Parathyroid adenoma (tissue), 2 donors: ENCODE results near the gene ADM5.

Source experiments
- H2AFZ ChIP-seq: fragments of 300-600 bp; sonication (generic); one replicate; pipeline ENCODE4 v1.7.0; 2017; ENCODE audit warnings: antibody characterized with exemption, mild to moderate bottlenecking
- H3K27ac ChIP-seq: fragments of 300-600 bp; sonication (generic); one replicate; pipeline ENCODE4 v1.7.0; 2017
- H3K27me3 ChIP-seq: fragments of 300-600 bp; sonication (generic); one replicate; pipeline ENCODE4 v1.7.0; 2017; ENCODE audit warnings: low read length; ENCODE audit not compliant: control insufficient read depth, insufficient read depth
- H3K36me3 ChIP-seq: fragments of 300-600 bp; sonication (generic); one replicate; pipeline ENCODE4 v1.7.0; 2017; ENCODE audit warnings: low read length; ENCODE audit not compliant: control insufficient read depth, insufficient read depth
- H3K4me1 ChIP-seq: fragments of 300-600 bp; sonication (generic); one replicate; pipeline ENCODE4 v1.7.0; 2017; ENCODE audit warnings: control low read depth
- H3K4me2 ChIP-seq: fragments of 300-600 bp; sonication (generic); one replicate; pipeline ENCODE4 v1.7.0; 2017; ENCODE audit warnings: low read length
- H3K4me3 ChIP-seq: fragments of 300-600 bp; sonication (generic); one replicate; pipeline ENCODE4 v1.7.0; 2017; ENCODE audit warnings: low read depth, low read length
- H3K79me2 ChIP-seq: fragments of 300-600 bp; sonication (generic); one replicate; pipeline ENCODE4 v1.7.0; 2017; ENCODE audit warnings: control low read depth
- H3K9ac ChIP-seq: fragments of 300-600 bp; sonication (generic); one replicate; pipeline ENCODE4 v1.7.0; 2017; ENCODE audit warnings: mild to moderate bottlenecking
- H3K9me3 ChIP-seq: fragments of 300-600 bp; sonication (generic); one replicate; pipeline ENCODE4 v1.7.0; 2017; ENCODE audit warnings: low read length; ENCODE audit not compliant: control insufficient read depth
- CTCF ChIP-seq: fragments of 300-600 bp; sonication (generic); IDR thresholded peaks from one replicate; pipeline ENCODE4 v1.7.0; 2017; ENCODE audit warnings: antibody characterized with exemption, mild to moderate bottlenecking
- donor health status: primary hyperparathyroidism.

Gene ADM5

GRCh38 chr19:49704888-49705642 lies 15.7 kb downstream of the ADM5 start:
- Histone ChIP-seq H3K4me1 (no peaks in the 10 kb centered on the region), H3K36me3 (no peaks in the 10 kb centered on the region), H3K9ac (no peak overlapping the region), H3K27ac (no peak overlapping the region), H3K4me2 (no peak overlapping the region), H3K9me3 (no peaks in the 10 kb centered on the region), H3K79me2 (no peaks in the 10 kb centered on the region), H3K27me3 (no peaks in the 10 kb centered on the region), H3K4me3 (no peak overlapping the region), H2AFZ (no peak overlapping the region)
- no peak for TF ChIP-seq CTCF

GRCh38 chr19:49705919-49706318 lies 16.5 kb downstream of the ADM5 start:
- Histone ChIP-seq H2AFZ (no peak overlapping the region), H3K79me2 (no peaks in the 10 kb centered on the region), H3K36me3 (no peaks in the 10 kb centered on the region), H3K27ac (no peak overlapping the region), H3K4me1 (no peaks in the 10 kb centered on the region), H3K27me3 (no peaks in the 10 kb centered on the region), H3K9me3 (no peaks in the 10 kb centered on the region), H3K4me2 (no peak overlapping the region), H3K9ac (no peak overlapping the region), H3K4me3 (no peak overlapping the region)
- no peak for TF ChIP-seq CTCF

- no peak overlapping the region for H3K27ac ChIP-seq
- no peaks in the 10 kb centered on the region for H3K36me3 ChIP-seq
- H3K4me1 ChIP-seq = no peaks in the 10 kb centered on the region
- H3K4me3 ChIP-seq = no peak overlapping the region
- no peak for TF ChIP-seq CTCF
- no peaks in the 10 kb centered on the region for H3K9me3 ChIP-seq
- no peak overlapping the region for H3K4me2 ChIP-seq
- H3K9ac ChIP-seq = no peak overlapping the region
- no peak overlapping the region for H2AFZ ChIP-seq
- H3K27me3 ChIP-seq = no peaks in the 10 kb centered on the region
- no peaks in the 10 kb centered on the region for H3K79me2 ChIP-seq
Measured at GRCh38 chr19:49710372-49710951, 21.1 kb downstream of the ADM5 start.

GRCh38 chr19:49712397-49712859 lies 23.0 kb downstream of the ADM5 start:
- Histone ChIP-seq H3K36me3 (no peaks in the 10 kb centered on the region), H3K9me3 (no peaks in the 10 kb centered on the region), H3K27ac (no peak overlapping the region), H2AFZ (no peak overlapping the region), H3K9ac (no peak overlapping the region), H3K27me3 (no peaks in the 10 kb centered on the region), H3K4me2 (no peak overlapping the region), H3K79me2 (no peaks in the 10 kb centered on the region), H3K4me3 (no peak overlapping the region), H3K4me1 (no peaks in the 10 kb centered on the region)
- TF ChIP-seq CTCF = no peak
